Measurements from ENCODE around the gene RARRES2. TPM values are rescaled to one million over a fixed set of nuclear protein-coding genes. Genes with fewer than 3 reads are reported as not detected.

Gene RARRES2
- total RNA-seq, 1 donor, result 26.1 TPM

DNA sequence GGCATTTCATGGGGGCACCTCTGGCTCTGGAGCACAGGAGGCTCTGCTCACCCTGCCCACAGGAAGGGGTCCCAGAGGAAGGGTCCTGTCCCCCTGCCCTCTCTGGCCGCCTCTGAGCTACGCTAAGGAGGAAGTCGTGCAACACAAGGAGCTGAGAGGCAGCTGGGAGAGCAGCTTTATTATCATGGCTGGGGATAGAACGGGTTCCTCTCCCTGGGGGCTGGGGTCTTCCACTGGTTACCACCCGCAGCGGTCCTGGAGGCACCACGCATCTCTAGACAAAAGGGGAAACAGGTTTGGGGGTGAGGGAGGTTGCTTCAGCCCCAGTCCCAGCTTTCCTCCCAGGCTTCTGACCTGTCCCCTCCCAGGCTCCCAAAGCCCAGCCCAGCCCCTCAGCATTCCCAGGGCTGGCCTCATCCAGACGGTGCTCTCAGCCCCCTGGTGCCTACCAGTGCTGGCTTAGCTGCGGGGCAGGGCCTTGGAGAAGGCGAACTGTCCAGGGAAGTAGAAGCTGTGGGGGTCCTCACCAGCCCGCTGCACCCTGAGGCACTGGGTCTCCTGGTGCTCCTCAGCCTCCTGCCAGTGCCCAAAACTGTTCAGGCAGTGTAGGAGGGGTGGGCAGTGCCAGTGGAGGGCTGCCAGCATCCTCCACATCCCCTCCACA lies 3.1 kb downstream of the RARRES2 start:
- H3K36me3 ChIP-seq (ENCODE audit: insufficient read depth, low read length), result no peaks in the 10 kb centered on the region
- H3K27ac ChIP-seq (ENCODE audit: low read depth, low read length), result no peak overlapping the region
- H3K4me3 ChIP-seq (ENCODE audit: insufficient read depth, low read length), result no peak overlapping the region
- H3K9me3 ChIP-seq (ENCODE audit: low read depth, low read length), result no peaks in the 10 kb centered on the region
- TF ChIP-seq CTCF (IDR thresholded peaks at IDR 0.05; ENCODE audit: extremely low read depth, low read depth, low read length), result no peak
- H4K20me1 ChIP-seq (ENCODE audit: insufficient read depth, low read length), result no peaks in the 10 kb centered on the region
- H3K79me2 ChIP-seq (ENCODE audit: insufficient read depth, low read length), result no peaks in the 10 kb centered on the region
- DNase-seq (ENCODE audit: insufficient read length, low spot score, missing footprints), result no peak
- peaks cover 30% of the 10 kb centered on the region for H3K27me3 ChIP-seq (ENCODE audit: insufficient read depth, low read length)
- no peak overlapping the region for H3K4me2 ChIP-seq (ENCODE audit: insufficient read depth, low read length)
- no peaks in the 10 kb centered on the region for H3K4me1 ChIP-seq (ENCODE audit: insufficient read depth, low read length)
- H2AFZ ChIP-seq (ENCODE audit: low read length), result no peak overlapping the region

- no peaks in the 10 kb centered on the region for H3K79me2 ChIP-seq (ENCODE audit: insufficient read depth, low read length)
- no peaks in the 10 kb centered on the region for H3K36me3 ChIP-seq (ENCODE audit: insufficient read depth, low read length)
- H3K27me3 ChIP-seq (ENCODE audit: insufficient read depth, low read length), result peaks cover 24% of the 10 kb centered on the region
- H3K4me3 ChIP-seq (ENCODE audit: insufficient read depth, low read length), result no peak overlapping the region
- H3K9me3 ChIP-seq (ENCODE audit: low read depth, low read length), result no peaks in the 10 kb centered on the region
- peak; percentile 61 for DNase-seq (ENCODE audit: insufficient read length, low spot score, missing footprints)
- TF ChIP-seq CTCF (IDR thresholded peaks at IDR 0.05; ENCODE audit: extremely low read depth, low read depth, low read length), result no peak
- no peak overlapping the region for H2AFZ ChIP-seq (ENCODE audit: low read length)
- H3K4me2 ChIP-seq (ENCODE audit: insufficient read depth, low read length), result no peak overlapping the region
- no peaks in the 10 kb centered on the region for H3K4me1 ChIP-seq (ENCODE audit: insufficient read depth, low read length)
- H4K20me1 ChIP-seq (ENCODE audit: insufficient read depth, low read length), result no peaks in the 10 kb centered on the region
- no peak overlapping the region for H3K27ac ChIP-seq (ENCODE audit: low read depth, low read length)
Observed at GRCh38 chr7:150337659-150338081, 3.8 kb downstream of the RARRES2 start.

DNA sequence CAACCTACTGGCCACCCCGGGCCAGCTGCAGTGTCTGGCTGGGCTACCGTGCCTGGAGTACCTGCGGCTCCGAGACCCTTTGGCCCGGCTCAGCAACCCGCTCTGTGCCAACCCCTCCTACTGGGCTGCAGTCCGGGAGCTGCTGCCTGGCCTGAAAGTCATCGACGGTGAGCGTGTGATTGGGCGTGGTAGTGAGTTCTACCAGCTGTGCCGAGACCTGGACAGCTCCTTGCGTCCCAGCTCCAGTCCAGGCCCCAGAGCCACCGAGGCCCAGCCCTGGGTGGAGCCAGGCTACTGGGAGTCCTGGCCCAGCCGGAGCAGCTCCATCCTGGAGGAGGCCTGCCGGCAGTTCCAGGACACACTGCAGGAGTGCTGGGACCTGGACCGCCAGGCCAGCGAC lies 4.2 kb downstream of the RARRES2 start:
- Histone ChIP-seq H3K9me3 (ENCODE audit: low read depth, low read length) (no peaks in the 10 kb centered on the region), H3K27ac (ENCODE audit: low read depth, low read length) (no peak overlapping the region), H3K36me3 (ENCODE audit: insufficient read depth, low read length) (no peaks in the 10 kb centered on the region), H3K4me2 (ENCODE audit: insufficient read depth, low read length) (no peak overlapping the region), H4K20me1 (ENCODE audit: insufficient read depth, low read length) (no peaks in the 10 kb centered on the region), H3K4me3 (ENCODE audit: insufficient read depth, low read length) (no peak overlapping the region), H3K79me2 (ENCODE audit: insufficient read depth, low read length) (no peaks in the 10 kb centered on the region), H3K4me1 (ENCODE audit: insufficient read depth, low read length) (no peaks in the 10 kb centered on the region), H2AFZ (ENCODE audit: low read length) (no peak overlapping the region), H3K27me3 (ENCODE audit: insufficient read depth, low read length) (peaks cover 19% of the 10 kb centered on the region)
- peak; percentile 50 for DNase-seq (ENCODE audit: insufficient read length, low spot score, missing footprints)
- TF ChIP-seq CTCF (IDR thresholded peaks at IDR 0.05; ENCODE audit: extremely low read depth, low read depth, low read length), result no peak

DNA sequence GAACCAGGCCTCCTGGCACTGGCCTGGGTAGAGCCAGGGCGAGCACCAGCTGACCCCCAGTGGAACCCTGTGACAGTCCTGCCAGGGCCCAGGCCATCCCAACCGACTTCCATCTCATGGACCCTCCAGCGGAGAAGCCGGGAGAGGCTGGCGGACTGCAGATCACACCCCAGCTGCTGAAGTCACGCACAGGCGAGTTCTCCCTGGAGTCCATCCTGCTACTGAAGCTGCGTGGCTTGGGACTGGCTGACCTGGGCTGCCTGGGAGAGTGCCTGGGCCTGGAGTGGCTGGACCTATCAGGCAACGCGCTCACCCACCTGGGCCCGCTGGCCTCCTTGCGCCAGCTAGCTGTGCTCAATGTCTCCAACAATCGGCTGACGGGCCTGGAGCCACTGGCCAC lies 4.7 kb downstream of the RARRES2 start:
- Histone ChIP-seq H3K4me3 (ENCODE audit: insufficient read depth, low read length) (no peak overlapping the region), H3K79me2 (ENCODE audit: insufficient read depth, low read length) (no peaks in the 10 kb centered on the region), H2AFZ (ENCODE audit: low read length) (no peak overlapping the region), H4K20me1 (ENCODE audit: insufficient read depth, low read length) (no peaks in the 10 kb centered on the region), H3K9me3 (ENCODE audit: low read depth, low read length) (no peaks in the 10 kb centered on the region), H3K27ac (ENCODE audit: low read depth, low read length) (no peak overlapping the region), H3K27me3 (ENCODE audit: insufficient read depth, low read length) (peaks cover 14% of the 10 kb centered on the region), H3K4me1 (ENCODE audit: insufficient read depth, low read length) (no peaks in the 10 kb centered on the region), H3K4me2 (ENCODE audit: insufficient read depth, low read length) (no peak overlapping the region), H3K36me3 (ENCODE audit: insufficient read depth, low read length) (no peaks in the 10 kb centered on the region)
- DNase-seq (ENCODE audit: insufficient read length, low spot score, missing footprints), result no peak
- no peak for TF ChIP-seq CTCF (IDR thresholded peaks at IDR 0.05; ENCODE audit: extremely low read depth, low read depth, low read length)
